HepG2 (cell line): ENCODE results near the gene TPRN. TPM values are rescaled to one million over a fixed set of nuclear protein-coding genes. Genes with fewer than 3 reads are reported as not detected.

ENCODE experiments used
- BRCA1 ChIP-seq: sonication (generic); formaldehyde crosslinking; IDR thresholded peaks from 2 replicates; pipeline ENCODE4 v1.4.0; 2020; ENCODE audit warnings: missing genetic modification reagents
- CEBPB ChIP-seq: IDR thresholded peaks from 2 replicates; pipeline ENCODE4 v1.6.1; 2011; ENCODE audit warnings: low read depth, low read length, improper control_type of control experiment, borderline replicate concordance
- HDAC2 ChIP-seq: sonication (generic); formaldehyde crosslinking; IDR thresholded peaks from 2 replicates; pipeline ENCODE4 v1.4.0; 2020; ENCODE audit warnings: missing genetic modification reagents
- HNRNPLL ChIP-seq: fragments of 200-400 bp; formaldehyde crosslinking; IDR thresholded peaks from 2 replicates; pipeline ENCODE4 v1.6.1; 2017; ENCODE audit warnings: mild to moderate bottlenecking, low read depth, low read length; ENCODE audit not compliant: poor library complexity, severe bottlenecking
- IRX3 ChIP-seq: sonication (generic); formaldehyde crosslinking; IDR thresholded peaks from 2 replicates; pipeline ENCODE4 v1.8.1; 2023; ENCODE audit warnings: mild to moderate bottlenecking, low read depth, missing genetic modification reagents, borderline replicate concordance
- KLF13 ChIP-seq: sonication (generic); formaldehyde crosslinking; IDR thresholded peaks from 2 replicates; pipeline ENCODE4 v1.4.0; 2020; ENCODE audit warnings: mild to moderate bottlenecking, missing genetic modification reagents
- MBD4 ChIP-seq: IDR thresholded peaks from 2 replicates; pipeline ENCODE4 v1.6.1; 2012; ENCODE audit warnings: low read length, inconsistent platforms, borderline replicate concordance
- MTA1 ChIP-seq: sonication (generic); formaldehyde crosslinking; IDR thresholded peaks from 2 replicates; pipeline ENCODE4 v1.4.0; 2020; ENCODE audit warnings: missing genetic modification reagents, mild to moderate bottlenecking, borderline replicate concordance
- MTF1 ChIP-seq: sonication (generic); formaldehyde crosslinking; IDR thresholded peaks from 2 replicates; pipeline ENCODE4 v1.5.0; 2020; ENCODE audit warnings: missing genetic modification reagents
- NCOA2 ChIP-seq: sonication (generic); formaldehyde crosslinking; IDR thresholded peaks from 2 replicates; pipeline ENCODE4 v1.8.0; 2022; ENCODE audit warnings: inconsistent platforms
- NPAS2 ChIP-seq: sonication (generic); formaldehyde crosslinking; IDR thresholded peaks from 2 replicates; pipeline ENCODE4 v1.8.0; 2022; ENCODE audit warnings: mild to moderate bottlenecking, missing genetic modification reagents, borderline replicate concordance
- SP5 ChIP-seq: IDR thresholded peaks from 2 replicates; pipeline ENCODE4 v1.6.1; 2016; ENCODE audit warnings: low read depth, borderline replicate concordance
- SRSF9 ChIP-seq: fragments of 200-400 bp; formaldehyde crosslinking; IDR thresholded peaks from 2 replicates; pipeline ENCODE4 v1.6.1; 2018; ENCODE audit warnings: borderline replicate concordance, mild to moderate bottlenecking, low read depth, low read length; ENCODE audit not compliant: insufficient read depth, poor library complexity, severe bottlenecking
- TEAD2 ChIP-seq: sonication (generic); formaldehyde crosslinking; IDR thresholded peaks from 2 replicates; pipeline ENCODE4 v1.9.0; 2021; ENCODE audit warnings: missing genetic modification reagents
- TOPORS ChIP-seq: sonication (generic); formaldehyde crosslinking; IDR thresholded peaks from 2 replicates; pipeline ENCODE4 v1.8.0; 2023; ENCODE audit warnings: mild to moderate bottlenecking, missing genetic modification reagents
- ZBTB20 ChIP-seq: sonication (generic); formaldehyde crosslinking; IDR thresholded peaks from 2 replicates; pipeline ENCODE4 v1.8.1; 2023; ENCODE audit warnings: missing genetic modification reagents, low read depth, mild to moderate bottlenecking, borderline replicate concordance
- ZFP37 ChIP-seq: sonication (generic); formaldehyde crosslinking; IDR thresholded peaks from 2 replicates; pipeline ENCODE4 v1.4.0; 2020; ENCODE audit warnings: missing genetic modification reagents, borderline replicate concordance
- ZKSCAN5 ChIP-seq: sonication (generic); formaldehyde crosslinking; IDR thresholded peaks from 2 replicates; pipeline ENCODE4 v1.5.1; 2020; ENCODE audit warnings: mild to moderate bottlenecking, missing genetic modification reagents
- ZNF121 ChIP-seq: sonication (generic); formaldehyde crosslinking; IDR thresholded peaks from 2 replicates; pipeline ENCODE4 v1.5.0; 2020; ENCODE audit warnings: mild to moderate bottlenecking, missing genetic modification reagents
- ZNF335 ChIP-seq: sonication (generic); formaldehyde crosslinking; IDR thresholded peaks from 2 replicates; pipeline ENCODE4 v1.4.0; 2020; ENCODE audit warnings: missing genetic modification reagents
- ZNF678 ChIP-seq: sonication (generic); formaldehyde crosslinking; IDR thresholded peaks from 2 replicates; pipeline ENCODE4 v1.4.0; 2020; ENCODE audit warnings: mild to moderate bottlenecking, missing genetic modification reagents
- ZNF761 ChIP-seq: sonication (generic); formaldehyde crosslinking; conservative IDR thresholded peaks from 2 replicates; pipeline ENCODE4 v1.4.0; 2020; ENCODE audit warnings: mild to moderate bottlenecking, missing genetic modification reagents
- ZNF792 ChIP-seq: IDR thresholded peaks from 2 replicates; pipeline ENCODE4 v1.6.1; 2016
- ZNF850 ChIP-seq: sonication (generic); formaldehyde crosslinking; conservative IDR thresholded peaks from 2 replicates; pipeline ENCODE4 v1.9.0; 2021; ENCODE audit warnings: mild to moderate bottlenecking, missing genetic modification reagents
- polyA plus RNA-seq, 8 experiments: library from polyadenylated mRNA; depleted of rRNA in 3 of 8; stranded (reverse) in 7 of 8; unstranded in 1 of 8; fragments of >200 nt; fragmentation: Illumina TruSeq in 4 of 8; extraction: Trizol in 4 of 8; gene quantifications; 2 replicates each; pipeline versions ENCODE4 v1.2.1 to v1.2.3, GENCODE V29; 2011 to 2016; ENCODE audit warnings: low read depth in 4 of 8, missing spikeins in 1 of 8, mixed read lengths in 1 of 8; ENCODE audit not compliant: insufficient read depth in 1 of 8
- total RNA-seq, 5 experiments: library from RNA; depleted of rRNA; stranded (reverse); fragments of >200 nt; fragmentation: Illumina TruSeq; extraction: Trizol; gene quantifications; 2 replicates each; pipeline ENCODE4 v1.2.3, GENCODE V29; 2016; ENCODE audit warnings: low read depth in 1 of 5
- TF ChIP-seq, protein P1 (sequence below): sonication (generic); formaldehyde crosslinking; IDR thresholded peaks from 2 replicates; pipeline ENCODE4 v1.9.0; 2021; ENCODE audit warnings: missing genetic modification reagents, borderline replicate concordance
- TF ChIP-seq, protein P2 (sequence below): IDR thresholded peaks from 2 replicates; pipeline ENCODE4 v1.6.1; 2016
- TF ChIP-seq, protein P3 (sequence below): sonication (generic); formaldehyde crosslinking; IDR thresholded peaks from 2 replicates; pipeline ENCODE4 v1.4.0; 2020; ENCODE audit warnings: mild to moderate bottlenecking, low read depth, missing genetic modification reagents

TPRN gene
- total and polyA plus RNA-seq, 2 of the 13 experiments (the other 11 are each of a cell fraction or from before 2014, with no cell fraction given), result 10.1 to 19.2 TPM

DNA sequence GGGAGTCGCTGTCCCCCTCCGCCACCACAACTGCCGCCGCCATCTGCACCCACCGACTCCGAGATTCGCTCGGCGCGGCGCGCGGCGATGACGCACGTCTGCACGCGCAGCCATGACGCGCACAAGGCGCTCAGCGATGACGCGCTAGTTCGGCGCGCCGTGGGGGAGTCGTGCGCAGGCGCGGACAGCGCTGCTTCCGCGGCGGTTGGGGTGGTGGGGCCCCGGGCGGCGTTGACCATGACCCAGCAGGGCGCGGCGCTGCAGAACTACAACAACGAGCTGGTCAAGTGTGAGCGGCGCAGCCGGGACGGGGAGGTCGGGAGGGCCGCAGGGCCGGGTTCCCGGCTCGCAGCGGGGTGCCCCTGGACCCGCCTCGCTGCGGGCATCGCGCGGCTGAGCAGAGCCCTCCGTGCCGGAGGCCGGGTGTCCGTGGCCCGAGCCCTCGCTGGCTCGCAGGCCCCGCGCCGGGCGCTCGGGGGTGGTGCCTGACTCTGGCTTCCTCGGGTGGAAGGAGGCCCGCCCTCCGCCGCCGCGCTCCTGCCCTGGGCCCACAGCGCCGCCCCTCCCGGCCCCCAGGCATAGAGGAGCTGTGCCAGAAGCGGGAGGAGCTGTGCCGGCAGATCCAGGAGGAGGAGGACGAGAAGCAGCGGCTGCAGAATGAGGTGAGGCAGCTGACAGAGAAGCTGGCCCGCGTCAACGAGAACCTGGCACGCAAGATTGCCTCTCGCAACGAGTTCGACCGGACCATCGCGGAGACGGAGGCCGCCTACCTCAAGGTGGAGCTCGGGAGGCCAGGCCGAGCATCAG lies 11.8 kb downstream of the TPRN start, which contains the start of the genes ANAPC2 and SSNA1 (continued):
- TF ChIP-seq, protein P1, sequence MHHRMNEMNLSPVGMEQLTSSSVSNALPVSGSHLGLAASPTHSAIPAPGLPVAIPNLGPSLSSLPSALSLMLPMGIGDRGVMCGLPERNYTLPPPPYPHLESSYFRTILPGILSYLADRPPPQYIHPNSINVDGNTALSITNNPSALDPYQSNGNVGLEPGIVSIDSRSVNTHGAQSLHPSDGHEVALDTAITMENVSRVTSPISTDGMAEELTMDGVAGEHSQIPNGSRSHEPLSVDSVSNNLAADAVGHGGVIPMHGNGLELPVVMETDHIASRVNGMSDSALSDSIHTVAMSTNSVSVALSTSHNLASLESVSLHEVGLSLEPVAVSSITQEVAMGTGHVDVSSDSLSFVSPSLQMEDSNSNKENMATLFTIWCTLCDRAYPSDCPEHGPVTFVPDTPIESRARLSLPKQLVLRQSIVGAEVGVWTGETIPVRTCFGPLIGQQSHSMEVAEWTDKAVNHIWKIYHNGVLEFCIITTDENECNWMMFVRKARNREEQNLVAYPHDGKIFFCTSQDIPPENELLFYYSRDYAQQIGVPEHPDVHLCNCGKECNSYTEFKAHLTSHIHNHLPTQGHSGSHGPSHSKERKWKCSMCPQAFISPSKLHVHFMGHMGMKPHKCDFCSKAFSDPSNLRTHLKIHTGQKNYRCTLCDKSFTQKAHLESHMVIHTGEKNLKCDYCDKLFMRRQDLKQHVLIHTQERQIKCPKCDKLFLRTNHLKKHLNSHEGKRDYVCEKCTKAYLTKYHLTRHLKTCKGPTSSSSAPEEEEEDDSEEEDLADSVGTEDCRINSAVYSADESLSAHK (CRISPR knock-in tag), result peak; percentile 75
- TF ChIP-seq ZKSCAN5, result no peak
- TF ChIP-seq NCOA2, result peak; percentile 37; the same call in 1 of the 2 replicates
- no peak for TF ChIP-seq ZNF678 (CRISPR knock-in tag)
- TF ChIP-seq ZNF335 (CRISPR knock-in tag), result 0 out of 2 replicates have a peak, but pooled peaks have one; percentile 67
- peak; percentile 35; the same call in 1 of the 2 replicates for TF ChIP-seq KLF13 (CRISPR knock-in tag)
- TF ChIP-seq, protein P2, sequence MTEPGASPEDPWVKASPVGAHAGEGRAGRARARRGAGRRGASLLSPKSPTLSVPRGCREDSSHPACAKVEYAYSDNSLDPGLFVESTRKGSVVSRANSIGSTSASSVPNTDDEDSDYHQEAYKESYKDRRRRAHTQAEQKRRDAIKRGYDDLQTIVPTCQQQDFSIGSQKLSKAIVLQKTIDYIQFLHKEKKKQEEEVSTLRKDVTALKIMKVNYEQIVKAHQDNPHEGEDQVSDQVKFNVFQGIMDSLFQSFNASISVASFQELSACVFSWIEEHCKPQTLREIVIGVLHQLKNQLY (CRISPR knock-in tag), result no peak
- TF ChIP-seq NPAS2 (CRISPR knock-in tag), result no peak
- no peak for TF ChIP-seq ZFP37 (CRISPR knock-in tag)
- no peak for TF ChIP-seq MBD4
- TF ChIP-seq IRX3 (CRISPR knock-in tag), result no peak; the same call in 1 of the 2 replicates
- TF ChIP-seq TEAD2 (CRISPR knock-in tag), result no peak
- no peak for TF ChIP-seq ZBTB20
- no peak for TF ChIP-seq SRSF9
- TF ChIP-seq ZNF850 (CRISPR knock-in tag), result no peak
- TF ChIP-seq MTF1 (CRISPR knock-in tag), result peak; percentile 21; the same call in 1 of the 2 replicates
- TF ChIP-seq, protein P3, sequence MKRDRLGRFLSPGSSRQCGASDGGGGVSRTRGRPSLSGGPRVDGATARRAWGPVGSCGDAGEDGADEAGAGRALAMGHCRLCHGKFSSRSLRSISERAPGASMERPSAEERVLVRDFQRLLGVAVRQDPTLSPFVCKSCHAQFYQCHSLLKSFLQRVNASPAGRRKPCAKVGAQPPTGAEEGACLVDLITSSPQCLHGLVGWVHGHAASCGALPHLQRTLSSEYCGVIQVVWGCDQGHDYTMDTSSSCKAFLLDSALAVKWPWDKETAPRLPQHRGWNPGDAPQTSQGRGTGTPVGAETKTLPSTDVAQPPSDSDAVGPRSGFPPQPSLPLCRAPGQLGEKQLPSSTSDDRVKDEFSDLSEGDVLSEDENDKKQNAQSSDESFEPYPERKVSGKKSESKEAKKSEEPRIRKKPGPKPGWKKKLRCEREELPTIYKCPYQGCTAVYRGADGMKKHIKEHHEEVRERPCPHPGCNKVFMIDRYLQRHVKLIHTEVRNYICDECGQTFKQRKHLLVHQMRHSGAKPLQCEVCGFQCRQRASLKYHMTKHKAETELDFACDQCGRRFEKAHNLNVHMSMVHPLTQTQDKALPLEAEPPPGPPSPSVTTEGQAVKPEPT, result no peak
- TF ChIP-seq CEBPB, result no peak
- peak; percentile 48; the same call in 1 of the 2 replicates for TF ChIP-seq ZNF792 (CRISPR knock-in tag)
- no peak for TF ChIP-seq MTA1 (CRISPR knock-in tag)
- TF ChIP-seq TOPORS (CRISPR knock-in tag), result peak; percentile 95
- TF ChIP-seq HNRNPLL, result peak; percentile 77
- TF ChIP-seq HDAC2 (CRISPR knock-in tag), result peak; percentile 98
- TF ChIP-seq ZNF121, result no peak
- peak; percentile 65; the same call in 1 of the 2 replicates for TF ChIP-seq BRCA1 (CRISPR knock-in tag)
- TF ChIP-seq ZNF761 (CRISPR knock-in tag), result no peak
- TF ChIP-seq SP5, result peak; percentile 20; the same call in 1 of the 2 replicates
